GM12875 (cell line): ENCODE measurements around the gene THAP10.
"Not testable (repeated sequence)": the region's sequence is repeated elsewhere in the genome, so short reads cannot be mapped to it uniquely, and the experiment has no call there.

Source experiments
- H3K4me3 ChIP-seq: one replicate; pipeline ENCODE4 v1.5.1; 2011; ENCODE audit warnings: low read depth, low read length, control low read depth
- TF ChIP-seq, protein P1 (sequence below): IDR thresholded peaks from 2 replicates; pipeline ENCODE4 v1.5.1; 2011; ENCODE audit warnings: low read depth, mild to moderate bottlenecking, control low read depth, inconsistent platforms, low read length, moderate library complexity, borderline replicate concordance; ENCODE audit not compliant: insufficient read depth

Gene THAP10

DNA sequence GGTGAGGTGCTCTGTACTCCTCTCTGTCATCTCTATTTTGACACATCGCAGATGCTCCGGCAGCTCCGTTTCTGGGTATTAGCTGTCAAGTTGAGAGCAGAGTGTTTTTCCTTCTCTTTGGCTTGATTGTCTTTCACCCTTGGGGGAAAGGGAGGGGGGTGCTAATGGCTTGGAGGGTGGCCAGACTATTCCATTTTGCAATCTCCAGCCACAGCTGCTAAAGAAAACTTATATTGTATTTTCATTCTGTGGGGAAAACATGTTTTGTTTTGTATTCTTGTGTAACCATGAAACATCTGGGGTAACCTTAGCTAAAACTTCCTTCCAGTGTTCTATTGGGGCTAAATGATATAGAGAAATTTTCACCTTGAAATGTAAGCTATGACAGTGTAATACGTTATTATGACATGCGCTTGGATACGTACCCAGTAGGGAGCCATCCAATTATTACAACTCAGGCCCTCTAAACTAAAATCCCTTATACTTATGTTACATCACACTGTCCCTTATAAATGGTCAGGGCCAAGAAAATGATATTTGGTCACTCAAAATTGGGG, 24.2 kb downstream of the THAP10 start:
- no peak overlapping the region for H3K4me3 ChIP-seq
- TF ChIP-seq, protein P1, sequence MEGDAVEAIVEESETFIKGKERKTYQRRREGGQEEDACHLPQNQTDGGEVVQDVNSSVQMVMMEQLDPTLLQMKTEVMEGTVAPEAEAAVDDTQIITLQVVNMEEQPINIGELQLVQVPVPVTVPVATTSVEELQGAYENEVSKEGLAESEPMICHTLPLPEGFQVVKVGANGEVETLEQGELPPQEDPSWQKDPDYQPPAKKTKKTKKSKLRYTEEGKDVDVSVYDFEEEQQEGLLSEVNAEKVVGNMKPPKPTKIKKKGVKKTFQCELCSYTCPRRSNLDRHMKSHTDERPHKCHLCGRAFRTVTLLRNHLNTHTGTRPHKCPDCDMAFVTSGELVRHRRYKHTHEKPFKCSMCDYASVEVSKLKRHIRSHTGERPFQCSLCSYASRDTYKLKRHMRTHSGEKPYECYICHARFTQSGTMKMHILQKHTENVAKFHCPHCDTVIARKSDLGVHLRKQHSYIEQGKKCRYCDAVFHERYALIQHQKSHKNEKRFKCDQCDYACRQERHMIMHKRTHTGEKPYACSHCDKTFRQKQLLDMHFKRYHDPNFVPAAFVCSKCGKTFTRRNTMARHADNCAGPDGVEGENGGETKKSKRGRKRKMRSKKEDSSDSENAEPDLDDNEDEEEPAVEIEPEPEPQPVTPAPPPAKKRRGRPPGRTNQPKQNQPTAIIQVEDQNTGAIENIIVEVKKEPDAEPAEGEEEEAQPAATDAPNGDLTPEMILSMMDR, result no peak

DNA sequence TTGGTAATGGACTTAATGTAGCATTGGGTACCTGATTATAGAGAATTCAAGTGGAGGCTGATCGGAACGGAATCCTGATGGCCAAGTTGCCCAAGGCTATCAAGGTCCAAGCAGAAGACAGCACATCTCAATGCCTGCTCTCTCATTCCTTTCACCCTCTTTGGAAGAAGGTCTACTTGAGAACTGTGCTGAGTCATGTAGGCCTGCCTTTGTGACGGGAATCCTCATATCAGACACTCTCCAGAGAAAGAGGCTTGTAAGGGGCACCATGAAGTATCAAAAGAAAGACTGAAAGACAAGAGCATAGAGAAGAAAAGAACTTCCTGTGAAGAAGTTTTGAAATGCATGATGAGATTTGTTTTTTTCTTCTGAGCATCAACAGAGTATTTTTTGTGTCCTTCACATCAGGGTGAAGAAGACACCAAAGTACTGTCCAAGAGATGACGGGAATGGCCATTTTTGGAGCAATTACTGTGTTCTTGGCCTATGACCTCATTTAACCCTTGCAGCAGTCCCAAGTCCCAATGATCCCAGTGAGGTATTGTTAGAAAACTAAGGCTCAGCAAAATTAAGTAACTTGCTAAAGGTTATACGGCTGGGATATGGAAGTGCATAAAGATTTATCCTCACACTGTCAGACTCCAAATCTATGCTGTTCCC, 25.1 kb downstream of the THAP10 start:
- no peak overlapping the region for H3K4me3 ChIP-seq
- TF ChIP-seq, protein P1, result no peak

DNA sequence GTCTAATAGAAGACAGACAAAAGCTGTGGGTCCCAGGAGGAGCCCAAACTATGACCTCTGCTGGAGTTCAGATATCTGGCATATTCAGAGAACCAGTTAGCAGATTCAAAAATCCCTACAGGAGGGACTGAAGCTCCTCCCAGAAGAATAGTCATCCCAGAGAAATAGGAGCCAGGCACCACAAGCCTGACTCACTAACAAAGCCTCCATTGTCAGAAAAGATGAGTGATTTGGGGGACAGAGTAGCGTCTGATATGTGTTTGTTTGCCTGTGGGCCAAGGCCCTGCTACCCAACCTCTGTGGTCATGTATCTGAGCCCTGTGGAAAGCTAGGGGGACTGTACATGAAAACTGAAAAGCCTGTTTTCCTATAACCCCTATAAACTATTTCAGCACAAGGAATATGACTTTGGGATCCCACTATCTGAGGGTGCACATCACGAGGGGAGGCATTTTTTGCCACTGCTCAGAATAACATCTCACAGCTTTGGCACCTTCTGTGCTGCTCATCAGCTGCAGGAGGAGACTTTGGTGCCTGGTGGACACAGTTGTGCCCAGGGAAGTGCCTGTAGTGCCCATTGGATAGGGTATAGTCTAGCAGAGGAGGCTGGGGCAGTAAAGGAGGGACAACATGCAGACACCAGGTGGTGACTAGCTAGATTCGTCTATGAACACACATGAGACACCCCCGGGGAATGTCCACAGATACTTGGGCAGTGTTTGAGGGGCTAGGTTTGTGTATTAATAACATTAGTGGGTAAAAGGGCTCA, 28.6 kb downstream of the THAP10 start:
- no peak overlapping the region for H3K4me3 ChIP-seq
- TF ChIP-seq, protein P1, result no peak

DNA sequence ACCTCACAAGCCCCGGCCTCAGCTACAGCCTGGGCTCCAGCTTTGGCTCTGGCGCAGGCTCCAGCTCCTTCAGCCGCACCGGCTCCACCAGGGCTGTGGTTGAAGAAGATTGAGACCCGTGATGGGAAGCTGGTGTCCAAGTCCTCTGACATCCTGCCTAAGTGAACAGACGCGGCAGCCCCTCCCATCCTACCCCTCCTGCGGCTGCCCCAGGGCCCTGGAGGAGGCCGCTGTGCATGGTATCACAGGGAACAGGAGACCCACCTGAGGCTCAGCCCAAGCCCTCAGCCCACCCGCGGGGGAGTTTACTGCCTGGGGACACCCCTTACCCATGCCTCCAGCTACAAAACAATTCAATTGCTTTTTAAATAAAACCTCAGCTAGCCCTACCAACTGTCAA, 32.2 kb downstream of the THAP10 start:
- TF ChIP-seq, protein P1, result no peak
- H3K4me3 ChIP-seq, result no peak overlapping the region

DNA sequence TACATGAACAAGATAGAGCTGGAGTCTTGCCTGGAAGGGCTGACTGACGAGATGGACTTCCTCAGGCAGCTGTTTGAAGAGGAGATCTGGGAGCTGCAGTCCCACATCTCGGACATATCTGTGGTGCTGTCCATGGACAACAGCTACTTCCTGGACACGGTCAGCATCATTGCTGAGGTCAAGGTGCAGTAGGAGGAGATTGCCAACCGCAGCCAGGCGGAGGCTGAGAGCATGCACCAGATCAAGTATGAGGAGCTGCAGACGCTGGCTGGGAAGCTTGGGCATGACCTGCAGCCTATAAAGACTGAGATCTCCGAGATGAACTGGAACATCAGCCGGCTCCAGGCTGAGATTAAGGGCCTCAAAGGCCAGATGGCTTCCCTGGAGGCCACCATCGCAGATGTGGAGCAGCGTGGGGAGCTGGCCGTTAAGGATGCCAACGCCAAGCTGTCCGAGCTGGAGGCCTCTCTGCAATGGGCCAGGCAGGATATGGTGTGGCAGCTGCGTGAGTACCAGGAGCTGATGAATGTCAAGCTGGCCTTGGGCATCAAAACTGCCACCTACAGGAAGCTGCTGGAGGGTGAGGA, 32.8 kb downstream of the THAP10 start:
- H3K4me3 ChIP-seq, result no peak overlapping the region
- TF ChIP-seq, protein P1, result no peak

DNA sequence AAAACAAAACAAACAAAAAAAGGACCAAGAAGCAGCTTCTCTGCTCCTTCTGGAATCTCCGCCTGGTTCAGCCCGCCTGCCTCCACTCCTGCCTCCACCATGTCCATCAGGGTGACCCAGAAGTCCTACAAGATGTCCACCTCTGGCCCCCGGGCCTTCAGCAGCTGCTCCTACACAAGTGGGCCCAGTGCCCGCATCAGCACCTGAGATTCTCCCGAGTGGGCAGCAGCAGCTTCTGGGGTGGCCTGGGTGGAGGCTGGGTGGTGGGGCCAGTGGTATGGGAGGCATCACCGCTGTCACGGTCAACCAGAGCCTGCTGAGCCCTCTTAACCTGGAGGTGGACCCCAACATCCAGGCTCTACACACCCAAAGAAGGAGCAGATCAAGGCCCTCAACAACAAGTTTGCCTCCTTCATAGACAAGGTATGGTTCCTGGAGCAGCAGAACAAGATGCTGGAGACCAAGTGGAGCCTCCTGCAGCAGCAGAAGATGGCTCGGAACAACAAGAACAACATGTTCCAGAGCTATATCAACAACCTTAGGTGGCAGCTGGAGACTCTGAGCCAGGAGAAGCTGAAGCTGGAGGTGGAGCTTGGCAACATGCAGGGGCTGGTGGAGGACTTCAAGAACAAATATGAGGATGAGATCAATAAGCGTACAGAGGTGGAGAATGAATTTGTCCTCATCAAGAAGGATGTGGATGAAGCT, 33.5 kb downstream of the THAP10 start:
- H3K4me3 ChIP-seq, result not testable (repeated sequence)
